IMR-90 (cell line): ENCODE results near the gene FOCAD.

Experiments
- CTCF ChIP-seq: conservative IDR thresholded peaks from 2 replicates; pipeline ENCODE4 v1.5.1; 2012; ENCODE audit warnings: mild to moderate bottlenecking, low read depth, low read length, improper control_type of control experiment
- ELK1 ChIP-seq: fragments of 150-350 bp; IDR thresholded peaks from 2 replicates; pipeline ENCODE4 v1.6.1; 2016; ENCODE audit warnings: low read depth, mild to moderate bottlenecking, low read length, moderate library complexity, borderline replicate concordance
- POLR2A ChIP-seq: IDR thresholded peaks from 2 replicates; pipeline ENCODE4 v1.6.1; 2012; ENCODE audit warnings: mild to moderate bottlenecking, low read depth, low read length
- RAD21 ChIP-seq: IDR thresholded peaks from 2 replicates; pipeline ENCODE4 v1.6.1; 2012; ENCODE audit warnings: low read length, improper control_type of control experiment
- RFX5 ChIP-seq: IDR thresholded peaks from 2 replicates; pipeline ENCODE4 v1.8.0; 2012; ENCODE audit warnings: low read depth, mild to moderate bottlenecking, low read length, moderate library complexity

GRCh38 chr9:20746967-20747366 lies 62.9 kb downstream of the FOCAD start:
- TF ChIP-seq CTCF = no peak
- no peak for TF ChIP-seq RAD21
- TF ChIP-seq RFX5 = no peak
- no peak for TF ChIP-seq POLR2A
- no peak for TF ChIP-seq ELK1
